HuH-7.5 (cell line): Measurements from ENCODE around the gene AFF4.
A peak's percentile ranks its signal among the peaks of the same experiment; 100 is the strongest.
"Not testable (repeated sequence)": the region's sequence is repeated elsewhere in the genome, so short reads cannot be mapped to it uniquely, and the experiment has no call there.

Experiments used
- DNase-seq: peaks from one replicate; pipeline ENCODE4 v3.0.0; 2011; ENCODE audit warnings: low spot score

Gene AFF4

DNA sequence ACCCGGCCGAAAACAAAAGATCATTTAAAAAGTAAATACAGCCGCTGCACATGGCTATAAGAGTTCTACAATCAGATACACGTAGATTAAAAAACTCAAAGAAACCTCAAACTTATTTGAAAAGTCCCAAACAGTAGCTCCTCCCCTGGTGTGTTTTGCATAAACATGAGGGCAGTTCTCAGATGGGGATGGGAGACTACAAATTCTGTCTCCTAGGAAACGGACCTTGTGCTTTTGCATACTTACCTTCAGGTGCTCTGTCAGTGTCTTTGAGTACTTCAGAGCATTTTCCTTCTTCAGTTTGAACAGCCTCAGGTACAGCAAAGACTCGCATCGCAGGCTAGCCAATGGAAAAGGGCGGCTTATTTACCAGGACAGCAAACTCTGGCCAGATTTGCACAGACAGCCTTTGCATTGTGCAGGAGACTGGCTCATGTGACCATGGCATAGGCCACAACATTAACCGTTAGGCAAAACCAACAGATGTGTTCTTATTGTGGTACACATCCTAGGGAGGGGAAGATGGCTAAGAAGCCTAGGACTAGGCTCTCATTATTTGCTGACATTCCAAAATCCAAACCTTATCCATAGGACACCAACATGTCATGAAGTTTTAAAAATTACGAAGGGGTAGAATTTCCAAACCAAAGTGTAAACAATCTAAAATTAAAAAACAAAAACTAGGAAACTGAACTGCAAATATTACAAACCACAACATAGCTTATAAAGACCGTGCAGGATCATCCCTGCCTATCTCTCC is 77.2 kb downstream of the AFF4 start:
- no peak for DNase-seq

DNA sequence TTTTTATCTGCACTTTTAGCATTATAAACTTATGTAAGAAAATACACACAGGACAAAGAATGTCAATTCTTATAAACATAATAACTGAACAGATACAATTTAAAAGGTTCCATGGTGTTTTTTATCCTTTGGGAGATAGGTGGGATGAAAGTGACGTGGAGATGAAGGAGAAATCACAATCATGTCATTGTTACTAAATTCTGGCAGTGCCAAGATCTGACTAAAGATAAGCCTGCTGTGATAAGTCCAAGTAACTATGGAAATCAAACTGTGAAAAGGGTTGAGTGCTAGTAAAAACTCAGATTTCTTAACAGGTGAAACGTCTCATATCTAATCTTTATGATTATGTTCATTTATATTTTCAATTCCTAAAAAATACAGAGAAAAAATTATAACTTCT is 78.9 kb downstream of the AFF4 start:
- DNase-seq = no peak

DNA sequence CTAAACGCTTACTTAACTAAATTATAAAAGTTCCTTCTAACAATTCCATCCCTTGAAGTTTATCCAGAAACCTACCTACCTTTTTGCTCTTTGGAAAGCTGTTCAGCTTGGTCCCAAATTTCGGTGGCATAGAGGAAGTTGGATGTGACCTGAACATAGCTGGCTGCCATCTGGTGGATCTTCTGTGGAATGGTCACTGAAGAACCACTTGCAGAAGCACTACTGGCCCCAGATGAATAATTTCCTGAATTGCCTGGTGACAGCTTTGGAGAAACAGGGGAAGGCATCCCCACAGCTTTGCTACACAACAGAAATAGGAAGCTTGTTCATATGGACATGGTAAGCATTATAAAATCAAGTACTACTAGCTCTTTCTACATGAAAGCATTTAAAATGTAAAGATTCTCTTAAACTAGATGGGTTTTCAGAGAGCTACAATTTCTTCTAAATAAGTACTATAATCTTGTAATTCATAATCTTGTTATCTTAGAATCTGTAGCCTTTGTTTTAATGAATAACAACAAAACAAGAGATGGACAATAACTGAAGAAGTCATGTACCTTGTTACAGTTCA is 80.1 kb downstream of the AFF4 start:
- DNase-seq = peak; percentile 25

DNA sequence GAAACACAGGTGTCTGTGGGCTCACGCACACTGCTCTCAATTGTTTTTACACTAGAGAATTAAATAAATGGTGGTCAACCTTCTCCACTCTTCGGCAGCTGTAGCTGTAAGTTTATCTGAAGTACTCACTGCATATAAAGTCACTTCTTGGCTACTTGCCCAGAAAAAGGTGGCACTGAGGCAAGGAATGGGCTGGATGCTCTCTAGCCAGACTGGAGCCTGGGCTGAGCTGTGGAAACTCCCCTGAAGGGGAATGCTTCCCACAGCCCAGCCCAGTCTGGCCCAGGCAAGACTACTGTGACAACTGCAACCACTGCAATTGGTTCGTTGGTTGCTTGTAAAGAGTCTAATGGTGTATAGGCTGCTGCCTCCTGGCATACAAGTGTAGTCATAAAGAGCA is 85.5 kb downstream of the AFF4 start:
- DNase-seq = no peak

DNA sequence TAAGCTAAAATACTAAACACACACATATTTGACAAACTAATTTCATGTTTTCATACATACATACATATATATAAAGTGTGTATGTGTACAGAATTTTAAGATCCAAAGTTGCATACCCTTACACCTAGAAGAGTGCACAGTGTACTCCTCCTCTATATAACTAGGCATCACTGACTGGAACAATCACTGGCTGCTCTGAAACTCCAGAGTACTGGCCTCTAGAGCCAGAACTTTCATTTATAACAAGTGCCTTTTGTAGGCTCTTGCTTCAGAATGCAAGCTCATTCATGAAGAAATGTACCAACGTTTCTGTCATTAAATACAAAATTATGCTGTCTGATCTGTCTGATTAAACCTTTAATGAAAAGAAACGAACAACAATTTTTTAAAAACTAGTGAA is 86.0 kb downstream of the AFF4 start:
- no peak for DNase-seq

DNA sequence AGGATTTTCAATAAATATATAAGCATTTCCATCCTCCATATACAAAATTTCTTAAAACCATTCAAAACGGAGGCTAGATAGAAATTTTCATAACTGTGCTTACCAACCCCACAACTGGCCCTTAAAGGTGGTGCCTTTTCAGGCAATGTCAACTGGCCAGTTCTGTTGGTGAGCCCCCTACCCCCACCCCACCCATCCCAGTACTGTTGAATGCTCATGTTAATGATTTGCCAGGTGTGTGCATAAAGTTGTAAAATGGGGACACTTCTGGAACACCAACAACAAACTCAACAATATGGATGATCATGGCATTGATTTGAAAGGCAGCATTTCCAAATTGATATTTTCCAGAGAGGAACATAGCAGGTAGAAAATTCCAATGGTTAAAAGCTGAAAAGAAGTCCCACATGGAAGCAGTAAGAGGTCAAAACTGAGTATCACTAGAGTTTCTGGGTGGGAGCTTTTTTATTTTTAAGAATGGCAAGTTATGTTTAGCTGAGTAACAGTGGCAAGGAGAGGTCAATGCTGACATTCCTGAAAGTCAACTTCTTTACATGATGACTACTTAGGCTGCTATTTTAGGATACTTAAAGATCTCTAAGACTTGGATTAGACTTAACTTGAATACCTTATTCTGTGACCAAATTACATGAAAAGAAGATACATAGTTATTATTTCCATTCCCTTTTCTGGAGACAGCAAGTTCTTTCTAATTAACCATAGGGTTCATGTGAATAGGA is 87.2 kb downstream of the AFF4 start:
- no peak for DNase-seq

DNA sequence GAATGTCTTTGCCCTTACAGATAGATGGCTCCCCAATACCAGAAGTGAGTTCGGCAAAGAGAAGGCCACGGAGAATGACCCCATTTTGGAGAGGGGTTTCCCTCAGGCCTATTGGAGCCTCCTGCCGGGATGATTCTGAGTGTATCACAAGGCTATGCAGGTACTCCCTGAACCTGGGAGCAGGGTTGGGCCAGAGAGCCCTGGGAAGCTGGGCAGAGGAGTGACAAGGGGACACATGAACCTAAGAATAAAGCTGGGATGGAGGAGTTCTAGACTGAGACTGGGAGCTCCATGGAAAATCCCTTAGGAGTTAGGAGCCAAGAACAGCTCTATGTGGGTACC is 89.5 kb downstream of the AFF4 start:
- no peak for DNase-seq

DNA sequence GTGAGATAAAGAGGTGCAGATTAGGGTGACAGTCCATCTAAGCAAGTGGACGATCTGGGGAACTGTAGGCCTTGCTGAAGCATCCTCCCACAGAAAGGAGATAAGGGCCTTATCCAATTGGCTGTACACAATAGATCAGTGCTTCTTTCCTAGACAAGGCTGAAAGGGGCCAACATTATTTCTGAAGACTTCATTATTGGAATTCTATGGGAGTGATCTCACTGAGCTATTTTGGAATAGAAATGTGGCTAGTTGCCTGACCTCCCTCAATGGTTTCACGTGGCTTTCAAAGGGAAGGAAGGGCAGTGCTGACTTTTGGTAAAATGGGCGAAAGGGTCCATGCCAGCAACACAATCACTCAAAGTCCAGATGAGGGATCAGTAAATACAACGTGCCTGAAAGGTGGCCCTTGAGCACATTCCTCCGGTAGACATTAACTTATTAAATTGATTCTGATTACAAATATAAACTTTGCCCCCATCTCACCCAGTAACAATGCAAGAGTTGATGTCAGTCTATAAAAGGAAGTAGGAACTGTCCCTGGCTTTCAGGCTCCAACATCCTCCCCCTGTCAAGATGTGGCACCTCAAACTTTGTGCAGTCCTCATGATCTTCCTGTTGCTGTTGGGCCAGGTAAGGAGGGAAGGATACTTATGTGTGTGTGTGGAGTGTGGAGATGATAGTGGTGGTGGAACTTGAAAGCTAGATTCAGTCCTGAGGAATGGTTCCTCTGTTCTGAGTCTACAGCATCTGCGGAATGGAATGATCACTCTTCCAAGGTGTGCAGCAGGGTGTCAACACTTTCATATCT is 90.1 kb downstream of the AFF4 start, which contains the start of gene LEAP2:
LEAP2 (plus strand) TSS at position 550 of the 811 bp plus-strand sequence; CDS start at position 577, 27 bp downstream.
- no peak for DNase-seq

DNA sequence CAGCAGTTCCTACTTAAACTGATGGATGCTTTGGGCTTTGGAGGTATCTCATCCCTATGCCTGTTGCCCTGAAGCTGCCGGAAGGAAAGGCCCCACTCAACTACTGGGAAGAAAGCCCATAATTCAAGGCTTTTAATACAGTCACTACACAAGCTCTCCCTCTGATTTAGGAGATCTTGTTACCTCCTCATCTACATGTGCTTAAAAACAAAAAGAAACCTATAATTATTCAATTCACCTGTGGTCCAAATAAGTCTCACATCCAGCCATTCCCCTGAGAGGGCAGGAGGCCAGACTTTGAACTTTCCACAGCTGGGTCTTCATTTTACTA is 90.7 kb downstream of the AFF4 start:
- no peak for DNase-seq

DNA sequence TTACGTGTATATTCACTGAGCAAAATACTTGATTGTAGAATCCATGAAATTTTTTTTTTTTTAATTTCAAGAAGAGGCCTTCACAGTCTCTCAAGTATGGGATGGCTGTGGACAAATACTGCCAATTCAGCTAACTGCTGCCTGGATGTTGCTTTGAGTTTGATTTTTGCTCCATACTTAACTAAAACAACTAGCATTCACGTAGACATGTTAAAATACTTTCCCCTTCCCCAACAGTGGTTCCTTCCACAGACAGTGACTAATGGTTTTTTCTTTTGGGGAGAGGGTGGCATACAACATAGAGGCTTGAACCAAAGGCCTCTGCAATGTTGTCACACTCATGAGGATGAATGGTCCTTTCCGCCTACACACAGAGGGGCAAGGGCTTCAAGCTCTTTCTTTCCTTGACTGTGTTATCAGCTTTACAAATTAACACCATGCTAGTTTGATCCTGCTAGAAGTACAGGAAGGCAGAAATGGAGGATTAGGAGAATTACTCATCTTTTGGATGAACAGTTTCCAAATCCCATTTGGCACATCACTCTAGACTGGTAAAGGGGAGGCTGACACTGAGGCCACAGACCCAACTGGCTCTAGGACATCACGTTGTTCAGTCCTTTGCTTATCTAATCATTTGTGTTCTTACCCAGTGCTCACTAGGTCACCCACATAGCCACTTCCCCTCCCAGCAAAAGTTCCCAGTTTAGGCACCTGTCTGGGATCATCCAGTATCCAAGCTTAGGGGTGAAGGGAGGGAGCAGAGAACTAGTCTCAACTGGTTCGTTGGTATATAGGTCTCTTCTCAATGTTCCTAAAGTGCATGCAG is 91.8 kb downstream of the AFF4 start:
- no peak for DNase-seq

DNA sequence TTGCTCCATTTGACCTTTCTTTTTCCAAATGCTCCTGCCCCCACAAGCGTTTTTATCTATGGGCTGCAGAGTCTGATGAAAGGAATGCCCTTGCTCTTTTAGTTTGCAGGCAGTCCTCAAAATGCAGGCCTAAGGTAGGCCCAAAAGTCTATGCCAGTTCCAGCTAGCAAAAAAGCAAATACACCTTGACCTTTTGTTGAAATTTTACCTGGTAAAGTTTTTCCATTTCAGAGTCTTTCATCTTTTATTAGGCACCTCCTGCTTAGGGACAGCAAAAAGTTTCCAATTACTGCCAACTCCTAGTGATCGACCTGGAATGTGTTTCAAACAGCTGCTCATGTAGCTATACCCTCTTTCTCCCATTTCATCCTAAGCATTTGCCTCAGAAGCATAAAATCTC is 92.6 kb downstream of the AFF4 start:
- DNase-seq = no peak

DNA sequence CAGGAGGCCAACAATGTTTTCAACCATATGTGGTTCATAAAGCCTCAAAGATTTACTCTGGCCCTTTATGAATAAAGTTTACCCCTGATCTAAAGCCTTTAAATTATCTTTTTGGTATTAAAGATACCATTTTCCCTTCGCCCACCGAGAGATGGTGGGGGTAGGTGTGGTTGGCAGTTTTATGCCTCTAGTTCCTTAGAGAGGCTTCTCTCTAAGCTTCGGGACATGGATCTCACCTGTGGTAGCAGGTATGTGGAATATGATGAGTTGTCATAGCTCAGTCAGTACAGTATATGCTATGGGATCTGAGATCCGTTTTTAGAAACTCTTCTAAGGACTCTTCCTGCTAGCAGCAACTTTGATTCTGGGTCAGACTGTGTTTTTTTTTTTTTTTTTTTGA is 94.7 kb downstream of the AFF4 start:
- DNase-seq = no peak

DNA sequence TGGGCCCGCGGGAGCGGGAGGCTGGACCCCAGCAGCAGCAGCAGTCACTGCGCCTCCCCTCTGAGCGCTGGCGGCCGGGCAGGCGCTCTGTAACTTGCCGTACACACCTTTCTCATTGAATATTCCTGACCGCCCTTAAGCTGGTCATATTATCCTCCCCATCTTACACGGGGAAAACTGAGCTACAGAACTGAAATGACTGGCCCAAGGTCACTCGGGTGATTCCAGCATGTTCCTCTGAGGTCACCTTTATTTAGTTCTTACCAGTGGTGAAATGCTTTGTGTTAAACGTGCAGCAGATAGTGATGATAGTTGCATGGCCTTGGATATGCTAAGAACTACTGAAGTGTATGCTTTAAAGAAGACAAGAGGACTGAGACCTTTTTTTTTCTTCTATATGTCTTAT is 96.4 kb downstream of the AFF4 start:
- DNase-seq = no peak

DNA sequence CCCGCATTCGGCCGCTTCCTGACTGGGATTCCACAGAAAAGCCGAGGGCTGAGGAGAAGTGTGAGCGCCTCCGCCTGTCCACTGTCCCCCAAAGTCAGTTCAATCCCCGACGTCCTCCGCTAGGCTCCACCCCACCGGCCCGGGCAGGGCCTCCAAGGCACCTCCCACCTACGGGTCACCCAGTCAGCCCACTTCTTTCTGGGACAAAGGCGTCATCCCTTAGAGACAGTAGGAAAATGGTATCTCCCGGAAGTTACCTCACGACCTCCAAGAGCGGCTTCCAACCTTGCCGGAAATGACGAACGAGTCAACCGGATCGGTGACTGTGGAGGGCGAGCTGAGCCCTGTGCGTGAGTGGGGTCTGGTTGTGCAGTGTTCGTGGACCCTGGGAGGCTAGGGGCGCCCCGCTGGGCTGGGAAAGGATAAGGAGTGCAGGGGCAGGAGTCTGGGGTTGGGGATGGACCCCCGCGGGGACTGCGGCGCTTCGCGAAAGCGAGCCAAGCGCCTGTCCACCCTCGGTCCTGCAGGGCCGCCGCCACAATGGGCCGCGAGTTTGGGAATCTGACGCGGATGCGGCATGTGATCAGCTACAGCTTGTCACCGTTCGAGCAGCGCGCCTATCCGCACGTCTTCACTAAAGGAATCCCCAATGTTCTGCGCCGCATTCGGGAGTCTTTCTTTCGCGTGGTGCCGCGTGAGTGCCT is 96.9 kb downstream of the AFF4 start, which contains the start of the genes GDF9 and UQCRQ:
GDF9 (minus strand) TSS at position 128 of the 704 bp plus-strand sequence. CDS start 1,936 bp downstream, outside the sequence.
UQCRQ (plus strand) TSS at position 301 of the 704 bp plus-strand sequence; CDS start at position 541, 240 bp downstream.
- peak; percentile 84 for DNase-seq

DNA sequence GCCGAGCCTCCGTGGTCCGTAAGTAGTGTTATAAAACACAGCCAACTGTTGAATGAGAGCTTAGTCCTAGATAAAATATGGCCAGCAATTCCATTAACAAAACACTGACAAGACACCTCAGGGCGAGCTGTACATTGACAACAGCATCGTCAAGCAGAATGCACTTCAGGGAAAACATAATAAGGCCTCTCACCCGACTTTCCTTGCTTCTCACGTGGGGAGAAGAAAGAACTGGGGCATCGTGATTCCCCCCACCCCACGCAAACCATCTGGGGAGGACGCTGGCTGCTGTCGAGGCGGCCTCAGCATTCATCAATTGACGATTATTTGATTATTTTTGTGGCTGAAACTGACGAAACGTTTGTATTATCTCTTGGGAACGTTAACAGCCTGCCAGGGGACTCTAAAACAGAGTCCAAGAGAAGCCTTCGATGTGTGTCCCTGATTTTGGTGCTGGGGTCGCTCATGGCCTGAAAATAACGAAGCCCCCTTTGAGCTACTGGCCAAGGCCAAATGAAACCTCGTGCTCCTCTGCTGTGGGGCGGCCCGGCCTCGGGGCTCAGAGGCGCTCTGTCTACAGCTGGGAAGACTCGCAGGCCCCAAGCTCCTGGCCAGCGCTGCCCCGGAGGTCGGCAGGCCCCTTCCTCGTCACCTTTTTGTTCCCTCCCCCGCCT is 97.6 kb downstream of the AFF4 start:
- DNase-seq = no peak

DNA sequence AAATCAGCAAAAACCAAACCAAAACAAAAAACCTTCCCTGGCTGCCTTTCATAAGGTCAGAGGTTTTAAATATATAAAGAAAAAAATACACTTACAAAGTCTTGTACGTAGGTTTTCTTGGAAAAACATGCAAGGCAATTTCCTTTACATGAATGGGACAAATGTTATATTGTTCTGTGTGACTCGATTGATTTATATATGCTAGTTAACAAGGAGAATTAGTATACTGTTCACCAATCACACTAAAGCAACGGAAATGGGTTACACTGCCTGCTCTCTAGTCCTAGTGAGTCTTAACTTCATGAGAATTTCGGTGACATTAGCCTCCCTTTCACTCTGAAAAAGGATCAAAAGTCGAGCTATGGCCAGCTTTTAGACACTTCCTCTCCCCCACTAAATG is 102.7 kb downstream of the AFF4 start:
- DNase-seq = no peak

DNA sequence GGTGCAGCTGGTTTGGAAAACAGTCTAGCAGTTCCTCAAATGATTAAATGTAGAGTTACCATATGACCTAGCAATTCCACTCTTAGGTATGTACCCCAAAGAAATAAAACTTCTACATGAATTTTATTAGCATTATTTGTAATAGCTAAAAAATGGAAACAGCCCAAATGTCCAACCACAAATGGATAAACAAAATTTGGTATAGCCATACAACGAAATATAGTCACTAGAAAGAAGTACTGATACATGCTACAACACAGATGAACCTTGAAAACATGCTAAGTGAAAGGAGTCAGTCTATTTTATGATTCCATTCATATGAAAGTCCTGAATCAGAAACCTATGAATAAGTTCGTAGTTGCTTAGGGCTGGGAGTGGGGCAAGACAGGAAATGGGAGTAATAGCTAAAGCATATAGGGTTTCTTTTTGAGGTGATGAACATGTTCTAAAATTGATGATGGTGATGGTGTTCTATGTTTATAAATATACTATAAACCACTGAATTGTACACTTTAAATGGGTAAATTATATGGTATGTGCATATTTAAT is 103.5 kb downstream of the AFF4 start:
- DNase-seq = no peak

DNA sequence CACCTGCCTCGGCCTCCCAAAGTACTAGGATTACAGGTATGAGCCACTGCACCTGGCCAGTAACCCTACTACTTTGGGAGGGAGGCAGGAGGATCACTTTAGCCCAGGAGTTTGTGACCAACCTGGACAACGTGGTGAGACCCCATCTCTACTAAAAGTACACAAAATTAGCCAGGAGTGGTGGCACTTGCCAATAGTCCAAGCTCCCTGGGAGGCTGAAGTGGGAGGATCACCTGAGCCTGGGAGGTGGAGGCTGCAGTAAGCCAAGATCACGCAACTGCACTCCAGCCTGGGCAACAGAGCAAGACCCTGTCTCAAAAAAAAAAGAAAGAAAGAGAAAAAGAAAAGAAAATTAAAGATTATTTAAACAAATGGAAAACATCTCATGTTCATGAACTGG is 107.4 kb downstream of the AFF4 start:
- no peak for DNase-seq

DNA sequence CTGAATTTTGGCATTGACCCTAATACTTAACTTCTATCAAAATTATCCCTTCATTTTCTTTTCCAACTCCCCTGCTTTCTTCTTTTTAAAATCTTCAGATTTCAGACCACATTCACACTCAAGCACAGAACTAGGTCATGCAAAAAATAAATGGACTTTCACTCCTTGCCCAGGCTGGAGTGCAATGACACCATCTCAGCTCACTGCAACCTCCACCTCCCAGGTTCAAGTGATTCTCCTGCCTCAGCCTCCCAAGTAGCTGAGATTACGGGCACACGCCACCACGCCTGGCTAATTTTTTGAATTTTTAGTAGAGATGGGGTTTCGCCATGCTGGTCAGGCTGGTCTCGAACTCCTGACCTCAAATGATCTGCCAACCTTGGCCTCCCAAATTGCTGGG is 108.4 kb downstream of the AFF4 start:
- not testable (repeated sequence) for DNase-seq

DNA sequence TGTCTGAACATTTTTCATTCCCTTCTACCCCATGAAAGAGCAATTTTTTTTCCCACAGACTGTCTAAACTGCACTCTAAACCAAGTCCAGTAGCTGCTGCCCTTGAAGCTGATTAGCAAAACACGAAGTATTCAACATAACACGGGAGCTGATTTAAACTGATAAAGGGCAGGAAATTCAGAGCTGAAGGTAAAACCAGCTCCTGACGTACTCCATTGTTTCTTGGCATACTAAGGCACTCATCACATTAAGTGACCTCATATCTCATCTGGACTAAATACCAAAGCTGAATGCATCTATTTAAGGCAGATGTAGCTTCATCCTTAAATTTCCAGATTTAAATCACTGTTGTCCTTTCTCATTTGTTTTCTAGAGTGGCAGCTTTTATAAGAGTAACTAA is 109.1 kb downstream of the AFF4 start:
- DNase-seq = no peak
